ENCODE data around the gene SLC13A2.

DNA sequence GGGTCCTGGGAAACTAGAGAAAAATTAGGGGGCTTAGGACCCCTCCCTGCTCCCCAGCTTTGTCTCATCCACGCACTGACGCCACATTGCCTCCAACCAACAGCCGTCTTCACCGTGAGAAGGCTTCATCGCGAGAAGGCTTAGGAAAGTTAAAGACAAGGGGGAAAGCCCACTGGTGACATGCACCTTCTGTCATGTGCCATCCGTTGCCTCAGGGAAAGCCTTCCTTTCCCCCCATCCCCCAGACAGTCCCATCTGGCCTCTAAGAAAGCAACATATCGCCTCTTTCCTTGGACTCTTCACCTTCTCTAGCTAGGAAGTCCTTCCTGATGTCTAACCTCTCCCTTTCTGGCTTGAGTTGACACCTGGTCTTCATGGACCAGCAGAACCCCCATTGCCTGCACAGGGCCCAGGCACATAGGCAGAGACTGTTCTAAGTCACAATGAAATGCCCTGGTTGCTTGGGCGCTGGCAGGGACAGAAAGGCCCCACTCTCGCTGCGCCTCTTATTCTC, 34.8 kb downstream of the SLC13A2 start:
- TF ChIP-seq, protein P1, sequence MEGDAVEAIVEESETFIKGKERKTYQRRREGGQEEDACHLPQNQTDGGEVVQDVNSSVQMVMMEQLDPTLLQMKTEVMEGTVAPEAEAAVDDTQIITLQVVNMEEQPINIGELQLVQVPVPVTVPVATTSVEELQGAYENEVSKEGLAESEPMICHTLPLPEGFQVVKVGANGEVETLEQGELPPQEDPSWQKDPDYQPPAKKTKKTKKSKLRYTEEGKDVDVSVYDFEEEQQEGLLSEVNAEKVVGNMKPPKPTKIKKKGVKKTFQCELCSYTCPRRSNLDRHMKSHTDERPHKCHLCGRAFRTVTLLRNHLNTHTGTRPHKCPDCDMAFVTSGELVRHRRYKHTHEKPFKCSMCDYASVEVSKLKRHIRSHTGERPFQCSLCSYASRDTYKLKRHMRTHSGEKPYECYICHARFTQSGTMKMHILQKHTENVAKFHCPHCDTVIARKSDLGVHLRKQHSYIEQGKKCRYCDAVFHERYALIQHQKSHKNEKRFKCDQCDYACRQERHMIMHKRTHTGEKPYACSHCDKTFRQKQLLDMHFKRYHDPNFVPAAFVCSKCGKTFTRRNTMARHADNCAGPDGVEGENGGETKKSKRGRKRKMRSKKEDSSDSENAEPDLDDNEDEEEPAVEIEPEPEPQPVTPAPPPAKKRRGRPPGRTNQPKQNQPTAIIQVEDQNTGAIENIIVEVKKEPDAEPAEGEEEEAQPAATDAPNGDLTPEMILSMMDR (conservative IDR thresholded peaks at IDR 0.05; ENCODE audit: low read length): no peak
- no peak for TF ChIP-seq EZH2phosphoT487 (IDR thresholded peaks at IDR 0.05; ENCODE audit: borderline replicate concordance)

Data from Loucy (cell line).